ENCODE results near the gene OR8K5.
"Not testable (repeated sequence)": the region's sequence is repeated elsewhere in the genome, so short reads cannot be mapped to it uniquely, and the experiment has no call there.

Gene OR8K5, protein sequence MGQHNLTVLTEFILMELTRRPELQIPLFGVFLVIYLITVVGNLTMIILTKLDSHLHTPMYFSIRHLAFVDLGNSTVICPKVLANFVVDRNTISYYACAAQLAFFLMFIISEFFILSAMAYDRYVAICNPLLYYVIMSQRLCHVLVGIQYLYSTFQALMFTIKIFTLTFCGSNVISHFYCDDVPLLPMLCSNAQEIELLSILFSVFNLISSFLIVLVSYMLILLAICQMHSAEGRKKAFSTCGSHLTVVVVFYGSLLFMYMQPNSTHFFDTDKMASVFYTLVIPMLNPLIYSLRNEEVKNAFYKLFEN

DNA sequence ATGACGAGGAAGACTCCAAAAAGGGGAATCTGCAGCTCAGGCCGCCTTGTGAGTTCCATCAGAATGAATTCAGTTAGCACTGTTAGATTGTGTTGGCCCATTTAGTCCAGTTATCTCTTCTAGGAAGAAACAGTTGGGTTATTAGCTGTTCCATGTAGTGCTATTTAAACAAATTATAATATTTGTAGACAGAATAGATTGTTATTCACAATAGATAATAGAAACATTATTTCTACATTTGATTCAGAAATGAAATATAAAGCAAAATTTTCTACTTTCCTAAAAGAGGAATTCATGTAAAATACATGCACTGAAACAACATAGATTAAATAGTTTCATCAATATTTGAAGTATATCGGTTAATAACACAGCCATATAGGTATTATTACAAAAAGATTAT is at the start of gene OR8K5:
TSS of gene OR8K5 (minus strand) at position 101 of the 400 bp plus-strand sequence. CDS start at position 101, 0 bp downstream.
- DNase-seq, result no peak

DNA sequence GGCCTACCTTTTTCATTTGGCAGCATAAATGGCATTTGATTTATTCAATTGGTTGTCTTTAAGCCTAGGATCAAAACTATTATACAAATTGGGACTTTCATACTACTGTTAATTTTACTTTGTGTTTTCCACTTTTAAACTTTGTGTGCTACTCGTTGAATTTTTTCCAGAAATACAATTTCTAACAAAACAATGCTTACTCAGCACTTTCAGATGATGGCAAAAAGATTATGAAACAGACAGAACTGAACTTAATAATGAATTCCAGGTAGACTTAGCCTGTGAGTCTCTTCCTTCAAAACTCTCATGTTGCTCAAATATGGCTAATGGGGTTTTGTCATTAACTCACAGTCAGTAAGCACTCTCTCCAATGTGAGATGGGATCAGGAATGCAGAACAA is 47.7 kb upstream of the OR8K5 start:
- DNase-seq, result no peak

DNA sequence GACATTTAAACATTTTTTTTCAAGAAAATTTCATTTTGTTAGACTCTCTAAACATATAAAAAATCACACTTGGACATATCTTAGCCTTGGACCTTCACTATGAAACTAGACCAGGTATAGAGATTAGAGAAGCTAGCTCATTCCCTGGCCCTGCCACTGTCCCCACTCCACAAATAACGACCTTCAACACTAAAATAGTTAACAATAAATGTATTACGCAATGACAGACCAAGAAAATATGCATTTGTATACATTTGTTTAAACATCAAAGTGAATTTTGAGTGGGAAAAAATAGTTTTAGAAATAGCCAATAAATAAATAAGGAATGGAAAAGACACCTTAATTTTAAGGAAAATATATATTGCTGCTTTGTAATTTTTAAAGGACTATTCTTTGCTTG is 37.2 kb upstream of the OR8K5 start:
- DNase-seq, result no peak

DNA sequence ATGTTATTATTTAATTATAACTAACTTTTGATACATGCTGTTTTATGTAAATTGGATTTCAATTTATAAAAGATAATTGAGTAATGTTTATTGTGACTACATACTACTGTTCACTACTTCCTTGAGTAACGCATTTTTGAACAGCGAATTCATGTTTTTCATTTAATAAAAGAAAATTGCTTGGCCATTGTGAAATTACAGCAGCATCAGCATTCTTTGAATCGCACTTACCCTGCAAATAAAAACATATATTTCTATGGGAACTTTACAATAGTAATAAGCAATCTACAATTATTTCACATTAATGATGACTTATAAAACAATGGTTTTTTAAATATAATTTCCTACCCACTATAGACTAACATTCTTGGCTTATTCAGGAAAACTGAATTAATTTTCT is 36.6 kb upstream of the OR8K5 start:
- no peak for DNase-seq

DNA sequence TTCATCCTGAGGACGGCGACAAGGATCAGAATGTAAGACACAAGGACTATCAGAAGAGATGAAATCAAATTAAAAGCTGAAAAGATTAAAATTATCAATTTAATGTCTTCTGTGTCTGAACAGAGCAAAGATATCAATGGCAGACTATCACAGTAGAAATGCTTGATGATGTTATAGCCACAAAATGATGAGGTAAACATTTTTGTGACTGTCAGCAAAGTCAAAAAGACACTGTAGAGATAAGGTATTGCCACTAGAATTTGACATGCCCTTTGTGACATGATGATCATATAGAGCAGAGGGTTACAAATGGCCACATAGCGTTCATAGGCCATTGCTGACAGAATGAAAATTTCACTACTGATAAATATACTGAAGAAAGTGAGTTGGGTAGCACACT is 28.5 kb upstream of the OR8K5 start:
- no peak for DNase-seq

DNA sequence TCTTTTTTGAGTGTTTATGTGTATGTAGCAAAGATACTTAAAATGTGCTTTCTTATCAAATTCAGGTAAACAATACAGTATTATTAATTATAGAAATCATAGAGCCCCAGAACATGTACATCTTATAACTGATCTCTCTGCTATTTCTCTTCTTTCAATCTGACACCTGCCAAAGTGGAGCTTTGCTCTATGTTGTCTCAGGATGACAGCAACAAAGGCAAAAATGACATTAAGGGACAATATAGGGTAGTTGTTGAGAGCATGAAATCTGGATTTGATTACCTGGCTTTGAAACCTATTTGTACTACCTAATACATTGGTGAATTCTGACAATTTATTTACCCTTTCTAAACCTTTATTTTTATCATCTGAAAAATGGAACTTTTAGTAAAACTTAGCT is 23.3 kb upstream of the OR8K5 start:
- DNase-seq, result no peak

DNA sequence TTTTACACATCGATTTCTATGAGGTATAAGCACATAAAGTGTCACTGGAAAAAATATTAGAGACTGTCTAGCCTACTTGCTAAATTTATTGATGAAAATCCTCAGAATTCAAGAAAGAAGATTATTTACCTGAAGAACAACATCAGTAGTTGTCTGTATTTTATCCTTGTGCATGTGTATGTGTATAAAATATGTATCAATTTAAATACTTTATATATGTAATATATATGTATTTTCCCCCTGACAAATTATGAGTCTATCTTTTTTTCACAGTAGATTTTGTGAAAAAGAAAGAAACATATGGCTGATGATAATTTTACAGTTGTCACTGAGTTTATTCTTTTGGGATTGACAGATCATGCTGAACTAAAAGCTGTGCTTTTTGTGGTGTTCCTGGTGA is 16.2 kb upstream of the OR8K5 start, which contains the start of gene OR5J2:
TSS of gene OR5J2 (plus strand) at position 301 of the 400 bp plus-strand sequence. CDS start at position 301, 0 bp downstream.
- DNase-seq, result no peak

DNA sequence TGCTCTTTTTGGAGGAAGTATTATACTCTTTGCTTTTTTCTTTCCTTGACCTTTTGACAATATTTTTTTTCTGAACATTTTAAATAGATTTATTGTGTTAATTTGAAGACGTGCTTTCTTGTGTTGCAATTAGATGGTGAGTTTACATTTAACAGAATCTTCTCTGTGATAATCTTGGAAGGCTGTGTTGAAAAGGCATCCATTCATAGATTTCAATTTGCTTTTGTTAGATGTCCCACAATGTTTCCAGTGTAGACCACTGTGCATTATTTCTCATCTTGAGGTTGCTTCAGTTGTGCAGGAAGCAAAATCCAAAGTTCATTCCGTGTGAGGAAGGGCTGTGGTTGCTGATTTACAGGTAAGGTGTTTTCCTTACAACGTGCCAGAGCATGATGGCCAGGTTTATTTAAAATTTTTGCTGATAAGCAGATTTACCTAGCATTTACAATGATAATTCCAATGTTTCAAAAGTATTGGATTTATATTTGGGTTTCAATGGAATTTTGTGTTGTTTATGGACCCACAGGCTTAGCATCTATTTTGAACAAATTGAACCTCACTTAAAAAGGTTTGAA is 12.2 kb upstream of the OR8K5 start:
- no peak for DNase-seq

DNA sequence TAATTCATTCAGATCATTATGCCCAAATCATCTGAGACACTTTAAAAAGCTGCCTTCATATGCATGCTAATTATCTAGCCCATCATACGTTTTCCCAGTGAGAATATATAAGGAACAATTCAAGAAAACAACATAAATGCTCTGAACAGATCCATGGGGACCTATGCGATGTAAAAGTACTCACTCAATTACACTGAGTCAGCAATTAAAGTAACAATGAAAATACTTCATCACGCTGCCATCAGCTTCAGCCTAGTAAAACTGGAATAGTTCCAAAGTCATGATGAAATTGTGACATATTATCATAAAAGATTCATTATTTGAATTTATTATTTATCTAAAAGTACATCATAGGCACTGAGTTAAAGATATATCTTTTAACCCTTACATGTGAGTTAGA is 3.7 kb upstream of the OR8K5 start:
- no peak for DNase-seq

DNA sequence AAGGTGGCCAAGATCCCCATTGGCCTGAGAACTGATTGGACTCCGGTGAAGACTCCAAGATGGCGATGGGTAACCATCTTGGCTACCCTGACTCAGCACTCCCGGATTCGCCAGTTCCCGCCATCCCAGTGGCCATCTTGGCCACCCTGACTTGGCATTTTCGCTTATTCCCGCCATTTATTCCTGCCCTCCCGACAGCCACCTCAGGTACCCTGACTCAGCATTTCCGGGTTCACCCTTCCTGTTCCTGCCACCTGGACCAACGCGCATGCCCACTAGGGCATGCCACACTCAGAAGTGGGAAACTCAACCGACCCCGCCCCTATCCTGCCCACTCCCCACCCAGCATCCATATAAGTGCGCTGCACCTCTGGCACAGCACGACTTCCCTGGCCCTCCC is 7.8 kb downstream of the OR8K5 start:
- no peak for DNase-seq

DNA sequence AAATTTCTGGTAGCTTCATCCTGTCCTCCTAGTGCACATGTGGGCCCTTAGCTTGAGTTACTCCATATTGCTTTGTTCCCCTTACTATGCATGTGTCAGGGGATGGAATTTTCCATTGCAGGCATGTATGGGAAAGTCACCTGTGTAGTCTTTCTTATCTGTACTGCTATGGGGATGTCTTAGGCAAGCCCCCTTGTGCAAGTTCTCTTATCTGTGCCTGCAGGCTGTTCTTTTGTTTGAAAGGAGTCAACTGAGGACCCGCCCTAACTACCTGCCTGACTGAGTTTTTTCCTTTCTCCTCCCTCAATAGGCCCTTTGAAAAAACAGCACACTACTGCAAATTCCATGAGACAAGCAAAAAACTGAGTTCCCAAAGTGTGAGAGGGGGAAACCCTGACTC is 8.7 kb downstream of the OR8K5 start:
- no peak for DNase-seq

DNA sequence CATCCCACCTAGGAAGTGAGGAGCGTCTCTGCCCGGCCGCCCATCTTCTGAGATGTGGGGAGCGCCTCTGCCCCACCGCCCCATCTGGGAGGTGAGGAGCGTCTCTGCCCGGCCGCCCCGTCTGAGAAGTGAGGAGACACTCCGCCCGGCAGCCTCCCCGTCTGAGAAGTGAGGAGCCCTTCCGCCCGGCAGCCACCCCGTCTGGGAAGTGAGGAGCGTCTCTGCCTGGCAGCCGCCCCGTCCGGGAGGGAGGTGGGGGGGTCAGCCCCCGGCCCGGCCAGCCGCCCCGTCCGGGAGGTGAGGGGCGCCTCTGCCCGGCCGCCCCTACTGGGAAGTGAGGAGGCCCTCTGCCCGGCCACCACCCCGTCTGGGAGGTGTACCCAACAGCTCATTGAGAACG is 16.4 kb downstream of the OR8K5 start:
- not testable (repeated sequence) for DNase-seq

DNA sequence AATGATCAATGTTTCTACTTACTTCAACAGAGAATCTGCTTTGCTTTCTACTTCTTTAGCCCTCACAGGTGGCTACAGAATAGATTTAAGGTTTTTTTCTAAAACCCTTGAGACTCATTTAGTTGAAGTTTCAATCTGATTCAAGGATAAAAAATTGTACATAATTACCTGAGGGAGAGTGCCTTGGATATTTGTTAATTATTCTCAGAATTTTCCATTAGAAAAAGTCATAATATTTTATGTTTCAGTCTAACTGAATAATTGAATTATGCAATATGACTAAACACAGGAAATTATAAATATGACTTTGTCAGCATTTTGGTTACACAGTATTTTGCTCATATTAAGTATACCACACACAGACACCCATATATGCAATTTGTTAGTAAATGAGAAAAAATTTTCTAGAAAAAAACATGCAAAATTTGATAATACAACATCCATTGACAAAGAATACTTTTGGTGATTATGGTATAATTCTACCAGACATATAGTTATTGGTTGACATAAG is 19.9 kb downstream of the OR8K5 start, which contains the start of gene OR8J3:
TSS of gene OR8J3 (minus strand) at position 51 of the 511 bp plus-strand sequence. CDS start 2,483 bp downstream, outside the sequence.
- no peak for DNase-seq

DNA sequence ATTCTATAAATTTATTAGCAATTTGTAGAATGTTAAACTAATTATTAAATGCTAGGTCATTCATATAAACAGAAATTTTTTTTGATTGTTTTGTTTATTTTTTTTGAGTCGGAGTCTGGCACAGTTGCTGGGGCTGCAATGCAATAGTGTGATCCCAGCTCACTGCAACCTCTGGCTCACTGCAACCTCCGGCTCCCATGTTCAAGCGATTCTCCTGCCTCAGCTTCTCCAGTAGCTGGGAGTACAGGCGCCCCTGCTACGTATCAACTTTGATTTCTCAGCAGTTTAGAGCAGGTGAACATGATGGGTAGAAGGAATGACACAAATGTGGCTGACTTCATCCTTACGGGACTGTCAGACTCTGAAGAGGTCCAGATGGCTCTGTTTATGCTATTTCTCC is 38.0 kb downstream of the OR8K5 start, which contains the start of gene OR8H3:
TSS of gene OR8H3 (plus strand) at position 301 of the 400 bp plus-strand sequence. CDS start at position 301, 0 bp downstream.
- no peak for DNase-seq

All from nucleus accumbens (tissue), 56 donors.